GM18868 (cell line): ENCODE results near the gene RGS7.
"Not testable (repeated sequence)": the region's sequence is repeated elsewhere in the genome, so short reads cannot be mapped to it uniquely, and the experiment has no call there.

Source experiments
- ATAC-seq: cut with Tn5 transposase; IDR thresholded peaks from one replicate; pipeline ENCODE4 v1.9.1; 2021; ENCODE audit warnings: mild to moderate bottlenecking, moderate library complexity; ENCODE audit not compliant: unreplicated experiment

Gene RGS7

GRCh38 chr1:241215683-241216082 lies 141.3 kb downstream of the RGS7 start:
- no peak for ATAC-seq

GRCh38 chr1:241215203-241215602 lies 141.8 kb downstream of the RGS7 start:
- ATAC-seq: no peak

GRCh38 chr1:241213139-241213538 lies 143.9 kb downstream of the RGS7 start:
- ATAC-seq: no peak

- ATAC-seq: no peak
Observed at GRCh38 chr1:241212628-241213027, 144.4 kb downstream of the RGS7 start.

GRCh38 chr1:241208910-241209379 lies 148.1 kb downstream of the RGS7 start:
- no peak for ATAC-seq

- ATAC-seq: no peak
Observed at GRCh38 chr1:241203817-241204216, 153.2 kb downstream of the RGS7 start.

- ATAC-seq: no peak
Observed at GRCh38 chr1:241202401-241202800, 154.6 kb downstream of the RGS7 start.

- ATAC-seq: no peak
Observed at GRCh38 chr1:241186716-241187115, 170.3 kb downstream of the RGS7 start.

GRCh38 chr1:241181971-241182370 lies 175.0 kb downstream of the RGS7 start:
- no peak for ATAC-seq

- ATAC-seq: no peak
Observed at GRCh38 chr1:241181471-241181870, 175.5 kb downstream of the RGS7 start.

GRCh38 chr1:241180569-241180968 lies 176.4 kb downstream of the RGS7 start:
- no peak for ATAC-seq

GRCh38 chr1:241177660-241178059 lies 179.3 kb downstream of the RGS7 start:
- ATAC-seq: no peak

GRCh38 chr1:241172486-241172885 lies 184.5 kb downstream of the RGS7 start:
- ATAC-seq: no peak

GRCh38 chr1:241171991-241172390 lies 185.0 kb downstream of the RGS7 start:
- ATAC-seq: no peak

- no peak for ATAC-seq
Observed at GRCh38 chr1:241167121-241167630, 189.8 kb downstream of the RGS7 start.

GRCh38 chr1:241166625-241167024 lies 190.4 kb downstream of the RGS7 start:
- no peak for ATAC-seq

GRCh38 chr1:241165256-241165655 lies 191.7 kb downstream of the RGS7 start:
- ATAC-seq: not testable (repeated sequence)

GRCh38 chr1:241163363-241163762 lies 193.6 kb downstream of the RGS7 start:
- no peak for ATAC-seq

GRCh38 chr1:241161188-241161689 lies 195.8 kb downstream of the RGS7 start:
- no peak for ATAC-seq

- ATAC-seq: no peak
Observed at GRCh38 chr1:241157435-241157834, 199.6 kb downstream of the RGS7 start.

- ATAC-seq: no peak
Observed at GRCh38 chr1:241156231-241156965, 200.6 kb downstream of the RGS7 start.

- no peak for ATAC-seq
Observed at GRCh38 chr1:241145881-241146280, 211.1 kb downstream of the RGS7 start.
